ENCODE data around the gene GALM.

Gene GALM

DNA sequence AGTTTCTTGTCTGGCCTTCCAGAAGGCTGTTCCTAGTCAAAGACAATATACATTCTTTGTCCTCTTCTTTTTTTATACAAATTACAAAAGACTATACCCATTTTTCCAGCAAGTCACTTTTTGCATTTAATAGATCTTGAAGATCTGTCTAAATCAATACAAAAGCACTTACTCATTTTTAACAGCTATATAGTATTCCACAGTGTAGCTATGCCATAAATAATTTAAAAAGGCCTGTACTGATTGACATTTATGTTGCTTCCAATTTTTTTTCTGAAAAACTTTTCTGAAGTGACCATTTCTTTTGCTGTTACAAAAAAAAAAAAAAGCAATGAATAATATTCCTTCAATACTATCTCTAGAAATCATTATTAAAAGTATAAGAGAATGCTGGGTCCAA lies 32.9 kb upstream of the GALM start (continued):
- TF ChIP-seq, protein P1, sequence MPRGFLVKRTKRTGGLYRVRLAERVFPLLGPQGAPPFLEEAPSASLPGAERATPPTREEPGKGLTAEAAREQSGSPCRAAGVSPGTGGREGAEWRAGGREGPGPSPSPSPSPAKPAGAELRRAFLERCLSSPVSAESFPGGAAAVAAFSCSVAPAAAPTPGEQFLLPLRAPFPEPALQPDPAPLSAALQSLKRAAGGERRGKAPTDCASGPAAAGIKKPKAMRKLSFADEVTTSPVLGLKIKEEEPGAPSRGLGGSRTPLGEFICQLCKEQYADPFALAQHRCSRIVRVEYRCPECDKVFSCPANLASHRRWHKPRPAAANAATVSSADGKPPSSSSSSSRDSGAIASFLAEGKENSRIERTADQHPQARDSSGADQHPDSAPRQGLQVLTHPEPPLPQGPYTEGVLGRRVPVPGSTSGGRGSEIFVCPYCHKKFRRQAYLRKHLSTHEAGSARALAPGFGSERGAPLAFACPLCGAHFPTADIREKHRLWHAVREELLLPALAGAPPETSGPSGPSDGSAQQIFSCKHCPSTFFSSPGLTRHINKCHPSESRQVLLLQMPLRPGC (tag by site-specific recombination; IDR thresholded peaks at IDR 0.05), result no peak

DNA sequence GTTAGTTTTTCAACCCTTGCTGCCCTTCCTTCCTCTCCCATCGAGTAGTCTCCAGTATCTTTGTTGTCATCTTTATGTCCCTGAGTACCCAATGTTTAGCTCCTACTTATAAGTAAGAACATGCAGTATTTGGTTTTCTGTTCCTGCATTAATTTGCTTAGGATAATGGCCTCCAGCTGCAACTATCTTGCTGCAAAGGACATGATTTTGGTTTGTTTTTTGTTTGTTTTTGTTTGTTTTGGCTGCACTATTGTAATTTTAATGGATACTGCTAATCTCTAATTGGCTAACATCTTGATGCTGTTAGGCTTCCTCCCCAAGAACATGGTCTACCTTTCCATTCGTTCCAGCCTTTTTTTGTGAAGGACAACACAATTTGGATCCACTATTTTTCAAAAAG lies 32.0 kb upstream of the GALM start:
- H3K9me3 ChIP-seq (ENCODE audit: control insufficient read depth, insufficient read depth, low read depth, low read length), result no peaks in the 10 kb centered on the region
- H3K27ac ChIP-seq (ENCODE audit: extremely low read depth, low read depth, low read length), result no peak overlapping the region
- TF ChIP-seq, protein P2, sequence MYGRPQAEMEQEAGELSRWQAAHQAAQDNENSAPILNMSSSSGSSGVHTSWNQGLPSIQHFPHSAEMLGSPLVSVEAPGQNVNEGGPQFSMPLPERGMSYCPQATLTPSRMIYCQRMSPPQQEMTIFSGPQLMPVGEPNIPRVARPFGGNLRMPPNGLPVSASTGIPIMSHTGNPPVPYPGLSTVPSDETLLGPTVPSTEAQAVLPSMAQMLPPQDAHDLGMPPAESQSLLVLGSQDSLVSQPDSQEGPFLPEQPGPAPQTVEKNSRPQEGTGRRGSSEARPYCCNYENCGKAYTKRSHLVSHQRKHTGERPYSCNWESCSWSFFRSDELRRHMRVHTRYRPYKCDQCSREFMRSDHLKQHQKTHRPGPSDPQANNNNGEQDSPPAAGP (tag by site-specific recombination; IDR thresholded peaks at IDR 0.05), result no peak
- TF ChIP-seq ZNF23 (tag by site-specific recombination; IDR thresholded peaks at IDR 0.05; ENCODE audit: borderline replicate concordance), result no peak
- TF ChIP-seq ZNF792 (tag by site-specific recombination; IDR thresholded peaks at IDR 0.05), result no peak
- no peak for TF ChIP-seq ZNF76 (tag by site-specific recombination; IDR thresholded peaks at IDR 0.05; ENCODE audit: borderline replicate concordance, low read depth)
- no peak for TF ChIP-seq ZNF768 (tag by site-specific recombination; IDR thresholded peaks at IDR 0.05)
- TF ChIP-seq, protein P1 (tag by site-specific recombination; IDR thresholded peaks at IDR 0.05), result no peak
- TF ChIP-seq SP3 (tag by site-specific recombination; IDR thresholded peaks at IDR 0.05), result no peak
- no peak for TF ChIP-seq ZNF626 (tag by site-specific recombination; IDR thresholded peaks at IDR 0.05)
- TF ChIP-seq MYNN (tag by site-specific recombination; IDR thresholded peaks at IDR 0.05; ENCODE audit: borderline replicate concordance), result no peak
- no peak for TF ChIP-seq ZNF785 (tag by site-specific recombination; IDR thresholded peaks at IDR 0.05)
- TF ChIP-seq, protein P3, sequence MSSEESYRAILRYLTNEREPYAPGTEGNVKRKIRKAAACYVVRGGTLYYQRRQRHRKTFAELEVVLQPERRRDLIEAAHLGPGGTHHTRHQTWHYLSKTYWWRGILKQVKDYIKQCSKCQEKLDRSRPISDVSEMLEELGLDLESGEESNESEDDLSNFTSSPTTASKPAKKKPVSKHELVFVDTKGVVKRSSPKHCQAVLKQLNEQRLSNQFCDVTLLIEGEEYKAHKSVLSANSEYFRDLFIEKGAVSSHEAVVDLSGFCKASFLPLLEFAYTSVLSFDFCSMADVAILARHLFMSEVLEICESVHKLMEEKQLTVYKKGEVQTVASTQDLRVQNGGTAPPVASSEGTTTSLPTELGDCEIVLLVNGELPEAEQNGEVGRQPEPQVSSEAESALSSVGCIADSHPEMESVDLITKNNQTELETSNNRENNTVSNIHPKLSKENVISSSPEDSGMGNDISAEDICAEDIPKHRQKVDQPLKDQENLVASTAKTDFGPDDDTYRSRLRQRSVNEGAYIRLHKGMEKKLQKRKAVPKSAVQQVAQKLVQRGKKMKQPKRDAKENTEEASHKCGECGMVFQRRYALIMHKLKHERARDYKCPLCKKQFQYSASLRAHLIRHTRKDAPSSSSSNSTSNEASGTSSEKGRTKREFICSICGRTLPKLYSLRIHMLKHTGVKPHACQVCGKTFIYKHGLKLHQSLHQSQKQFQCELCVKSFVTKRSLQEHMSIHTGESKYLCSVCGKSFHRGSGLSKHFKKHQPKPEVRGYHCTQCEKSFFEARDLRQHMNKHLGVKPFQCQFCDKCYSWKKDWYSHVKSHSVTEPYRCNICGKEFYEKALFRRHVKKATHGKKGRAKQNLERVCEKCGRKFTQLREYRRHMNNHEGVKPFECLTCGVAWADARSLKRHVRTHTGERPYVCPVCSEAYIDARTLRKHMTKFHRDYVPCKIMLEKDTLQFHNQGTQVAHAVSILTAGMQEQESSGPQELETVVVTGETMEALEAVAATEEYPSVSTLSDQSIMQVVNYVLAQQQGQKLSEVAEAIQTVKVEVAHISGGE (tag by site-specific recombination; conservative IDR thresholded peaks at IDR 0.05; ENCODE audit: low read depth), result no peak
- no peak for TF ChIP-seq ZNF501 (tag by site-specific recombination; IDR thresholded peaks at IDR 0.05)
- CTCF ChIA-PET, result interaction anchor here (0.7 kb wide), 2 partner anchors 113 to 272 kb away, joined by 3 read pairs; no protein-coding TSS in a partner anchor
- H3K4me3 ChIP-seq (ENCODE audit: low read depth, low read length), result no peak overlapping the region
- POLR2A ChIA-PET, result no interaction called here
- peaks cover 6% of the 10 kb centered on the region for H3K4me1 ChIP-seq (ENCODE audit: control insufficient read depth, insufficient read depth, low read length)
- H3K36me3 ChIP-seq (ENCODE audit: control insufficient read depth in 2 of 2, insufficient read depth in 1 of 2, low read length in 2 of 2), result no peaks in the 10 kb centered on the region

DNA sequence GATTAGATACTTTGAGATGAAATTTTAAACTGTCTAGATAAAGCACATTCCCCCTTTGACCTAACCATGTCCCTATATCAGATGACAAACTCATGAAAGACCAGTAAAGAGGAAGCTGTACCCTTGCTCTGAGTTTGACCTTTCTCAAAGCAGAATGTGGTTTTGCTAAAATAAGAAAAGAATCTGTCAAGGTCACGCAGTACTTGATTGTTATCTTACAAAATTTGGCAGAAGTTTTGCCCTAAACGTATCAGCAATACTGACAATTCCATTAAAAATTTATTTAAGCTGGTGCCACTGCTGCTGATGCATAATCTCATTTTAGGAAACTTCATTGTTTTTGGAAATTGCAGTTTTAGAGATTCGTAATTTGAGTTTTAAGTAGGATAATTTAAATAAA lies 31.2 kb upstream of the GALM start:
- Histone ChIP-seq H3K36me3 (ENCODE audit: control insufficient read depth in 2 of 2, insufficient read depth in 1 of 2, low read length in 2 of 2) (no peaks in the 10 kb centered on the region), H3K27ac (ENCODE audit: extremely low read depth, low read depth, low read length) (no peak overlapping the region), H3K4me3 (ENCODE audit: low read depth, low read length) (no peak overlapping the region), H3K9me3 (ENCODE audit: control insufficient read depth, insufficient read depth, low read depth, low read length) (no peaks in the 10 kb centered on the region), H3K4me1 (ENCODE audit: control insufficient read depth, insufficient read depth, low read length) (peaks cover 6% of the 10 kb centered on the region)
- TF ChIP-seq, protein P4, sequence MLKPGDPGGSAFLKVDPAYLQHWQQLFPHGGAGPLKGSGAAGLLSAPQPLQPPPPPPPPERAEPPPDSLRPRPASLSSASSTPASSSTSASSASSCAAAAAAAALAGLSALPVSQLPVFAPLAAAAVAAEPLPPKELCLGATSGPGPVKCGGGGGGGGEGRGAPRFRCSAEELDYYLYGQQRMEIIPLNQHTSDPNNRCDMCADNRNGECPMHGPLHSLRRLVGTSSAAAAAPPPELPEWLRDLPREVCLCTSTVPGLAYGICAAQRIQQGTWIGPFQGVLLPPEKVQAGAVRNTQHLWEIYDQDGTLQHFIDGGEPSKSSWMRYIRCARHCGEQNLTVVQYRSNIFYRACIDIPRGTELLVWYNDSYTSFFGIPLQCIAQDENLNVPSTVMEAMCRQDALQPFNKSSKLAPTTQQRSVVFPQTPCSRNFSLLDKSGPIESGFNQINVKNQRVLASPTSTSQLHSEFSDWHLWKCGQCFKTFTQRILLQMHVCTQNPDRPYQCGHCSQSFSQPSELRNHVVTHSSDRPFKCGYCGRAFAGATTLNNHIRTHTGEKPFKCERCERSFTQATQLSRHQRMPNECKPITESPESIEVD (tag by site-specific recombination; IDR thresholded peaks at IDR 0.05), result peak; percentile 37; the same call in 1 of the 2 replicates
- no peak for TF ChIP-seq ZNF121 (tag by site-specific recombination; IDR thresholded peaks at IDR 0.05)
- POLR2A ChIA-PET, result interaction anchor here (1.1 kb wide), 1 partner anchor 116 kb away, joined by 3 read pairs; the partner anchor contains the start of gene SRSF7
- CTCF ChIA-PET, result interaction anchor here (0.7 kb wide), 1 partner anchor 112 kb away, joined by 3 read pairs; no protein-coding TSS in a partner anchor
